Breast epithelium (tissue), 4 donors: Measurements from ENCODE around the gene LRRC8C. TPM values are rescaled to one million over a fixed set of nuclear protein-coding genes. Genes with fewer than 3 reads are reported as not detected.

Source experiments
- DNase-seq, 2 donors: peaks; one replicate each; pipeline ENCODE4 v3.0.0-alpha.2; 2019; ENCODE audit warnings: low spot score in 2 of 2
- H3K27ac ChIP-seq, 2 donors: fragments of 200-600 bp; sonication (generic) in 1 of 2; one replicate each; pipeline ENCODE4 v1.5.1; 2016 to 2019; ENCODE audit warnings: mild to moderate bottlenecking in 1 of 2
- H3K27me3 ChIP-seq, 2 donors: fragments of 200-600 bp; sonication (generic) in 1 of 2; one replicate each; pipeline versions ENCODE4 v1.5.1 to v1.6.0; 2017 to 2019; ENCODE audit warnings: control low read depth in 1 of 2, mild to moderate bottlenecking in 1 of 2
- H3K36me3 ChIP-seq: fragments of 200-600 bp; one replicate; pipeline ENCODE4 v1.5.1; 2019
- H3K4me1 ChIP-seq, 2 donors: fragments of 200-600 bp; sonication (generic); one replicate each; pipeline ENCODE4 v1.5.1; 2016 to 2019; ENCODE audit warnings: control low read depth in 1 of 2
- H3K4me3 ChIP-seq, 3 donors: fragments of 200-600 bp; sonication (generic); 1 replicate in 2 of 3; 2 replicates in 1 of 3; pipeline ENCODE4 v1.5.1; 2016 to 2019; ENCODE audit warnings: mild to moderate bottlenecking in 3 of 3, moderate library complexity in 2 of 3
- H3K9me3 ChIP-seq, 2 donors: fragments of 200-600 bp; sonication (generic) in 1 of 2; one replicate each; pipeline ENCODE4 v1.5.1; 2016 to 2019; ENCODE audit warnings: control low read depth in 1 of 2
- CTCF ChIP-seq, 3 donors: fragments of 450-650 bp; IDR thresholded peaks; one replicate each; pipeline ENCODE4 v1.5.1; 2016 to 2017; ENCODE audit warnings: antibody characterized with exemption in 3 of 3, mild to moderate bottlenecking in 3 of 3, moderate library complexity in 3 of 3
- POLR2A ChIP-seq: fragments of 450-650 bp; IDR thresholded peaks from one replicate; pipeline ENCODE4 v1.6.1; 2016; ENCODE audit warnings: antibody characterized with exemption, mild to moderate bottlenecking, moderate library complexity
- POLR2AphosphoS5 ChIP-seq, 3 donors: sonication (generic); formaldehyde crosslinking; IDR thresholded peaks; one replicate each; pipeline ENCODE4 v1.6.1; 2017; ENCODE audit warnings: antibody characterized with exemption in 3 of 3
- intact Hi-C: fragments of 100-400 bp; cut with DNase I; formaldehyde crosslinking; loops from one replicate; pipeline ENCODE4 v1.15.1; 2023; ENCODE audit warnings: low total_unique reads
- total RNA-seq, 3 donors: library from RNA; depleted of rRNA; stranded (reverse); fragments of >200 nt; gene quantifications; one replicate each; pipeline ENCODE4 v1.1.0, GENCODE V29; 2016

Gene LRRC8C
- total RNA-seq, 3 donors from 2014 or later, result 10.8 to 14.6 (median 12.9) TPM

GRCh38 chr1:89698020-89698560, 65.2 kb downstream of the LRRC8C start:
- Histone ChIP-seq H3K4me3 (no peak overlapping the region), H3K27me3 (no peaks in the 10 kb centered on the region), H3K9me3 (no peaks in the 10 kb centered on the region), H3K4me1 (no peaks in the 10 kb centered on the region), H3K36me3 (no peaks in the 10 kb centered on the region), H3K27ac (no peak overlapping the region)
- no peak for TF ChIP-seq POLR2AphosphoS5 (IDR thresholded peaks at IDR 0.05)
- no peak for TF ChIP-seq POLR2A
- TF ChIP-seq CTCF (IDR thresholded peaks at IDR 0.05), result no peak
- no peak for DNase-seq
- intact Hi-C loops, result no loop called here

GRCh38 chr1:89698624-89699023, 65.7 kb downstream of the LRRC8C start:
- H3K27me3 ChIP-seq, result no peaks in the 10 kb centered on the region
- no peak overlapping the region for H3K27ac ChIP-seq
- no peak overlapping the region for H3K4me3 ChIP-seq
- intact Hi-C loops, result no loop called here
- no peak for DNase-seq
- TF ChIP-seq CTCF (IDR thresholded peaks at IDR 0.05) (no peak), POLR2AphosphoS5 (IDR thresholded peaks at IDR 0.05) (no peak), POLR2A (no peak)
- H3K36me3 ChIP-seq, result no peaks in the 10 kb centered on the region
- no peaks in the 10 kb centered on the region for H3K9me3 ChIP-seq
- H3K4me1 ChIP-seq, result no peaks in the 10 kb centered on the region

GRCh38 chr1:89699451-89699986, 66.6 kb downstream of the LRRC8C start:
- Histone ChIP-seq H3K27ac (no peak overlapping the region), H3K4me3 (no peak overlapping the region), H3K36me3 (no peaks in the 10 kb centered on the region), H3K9me3 (no peaks in the 10 kb centered on the region), H3K27me3 (no peaks in the 10 kb centered on the region), H3K4me1 (no peaks in the 10 kb centered on the region)
- intact Hi-C loops, result no loop called here
- TF ChIP-seq POLR2AphosphoS5 (IDR thresholded peaks at IDR 0.05) (no peak), POLR2A (no peak), CTCF (IDR thresholded peaks at IDR 0.05) (no peak)
- no peak for DNase-seq

DNA sequence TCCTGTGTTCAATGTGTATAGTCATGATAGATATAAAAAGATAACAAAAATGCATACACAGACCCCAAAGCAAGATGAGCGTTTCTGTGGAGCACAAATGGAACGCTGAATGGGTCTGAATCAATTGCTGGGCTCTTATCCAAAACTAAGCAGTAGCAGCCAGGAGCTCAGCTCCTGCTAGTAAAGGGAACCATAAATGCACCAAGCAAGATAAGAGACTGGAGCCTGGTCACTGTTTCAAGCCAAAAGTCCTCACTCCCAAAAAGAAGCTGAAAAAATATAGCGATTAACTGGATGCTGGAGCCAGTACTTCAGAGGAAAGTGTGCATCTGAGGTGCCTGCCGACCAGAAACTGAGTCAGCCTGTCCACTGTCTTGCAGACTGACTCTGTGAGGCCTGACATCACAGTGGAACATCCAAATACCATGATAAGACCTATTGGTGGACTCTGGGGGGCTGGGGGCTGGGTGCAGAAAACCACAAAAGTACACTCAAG, 68.9 kb downstream of the LRRC8C start:
- no peak for DNase-seq
- no peak overlapping the region for H3K27ac ChIP-seq
- no peaks in the 10 kb centered on the region for H3K4me1 ChIP-seq
- no peak overlapping the region for H3K4me3 ChIP-seq
- no peaks in the 10 kb centered on the region for H3K36me3 ChIP-seq
- TF ChIP-seq CTCF (IDR thresholded peaks at IDR 0.05), result no peak
- TF ChIP-seq POLR2AphosphoS5 (IDR thresholded peaks at IDR 0.05), result no peak
- no peak for TF ChIP-seq POLR2A
- intact Hi-C loops, result no loop called here
- no peaks in the 10 kb centered on the region for H3K27me3 ChIP-seq
- H3K9me3 ChIP-seq, result no peaks in the 10 kb centered on the region

DNA sequence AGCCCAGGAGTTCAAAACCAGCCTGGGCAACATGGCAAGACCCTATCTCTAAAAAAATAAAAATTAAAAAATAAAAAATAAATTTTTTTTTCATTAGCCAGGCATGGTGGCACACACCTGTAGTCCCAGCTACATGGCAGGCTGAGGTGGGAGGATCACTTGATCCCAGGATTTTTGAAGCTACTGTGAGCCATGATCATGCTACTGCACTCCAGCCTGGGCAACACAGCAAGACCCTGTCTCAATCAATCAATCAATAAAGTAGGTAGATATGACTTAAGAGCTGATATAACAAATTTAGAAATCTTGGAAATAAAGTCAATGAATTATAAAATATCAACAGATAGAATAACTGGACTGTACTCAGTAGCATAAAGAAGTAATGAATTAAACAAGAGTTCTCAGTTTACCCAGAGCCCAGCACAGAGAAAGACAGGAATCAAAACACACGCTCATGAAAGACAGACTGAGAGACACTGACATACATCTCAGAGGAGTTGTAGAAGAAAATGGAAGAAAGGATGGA, 69.7 kb downstream of the LRRC8C start:
- intact Hi-C loops, result no loop called here

More for the DNA sequence above, 69.7 kb downstream of the LRRC8C start:
- no peaks in the 10 kb centered on the region for H3K27me3 ChIP-seq
- no peaks in the 10 kb centered on the region for H3K4me1 ChIP-seq
- no peak overlapping the region for H3K27ac ChIP-seq
- no peaks in the 10 kb centered on the region for H3K36me3 ChIP-seq
- H3K9me3 ChIP-seq, result no peaks in the 10 kb centered on the region
- DNase-seq, result no peak
- no peak overlapping the region for H3K4me3 ChIP-seq
- TF ChIP-seq POLR2A (no peak), POLR2AphosphoS5 (IDR thresholded peaks at IDR 0.05) (no peak), CTCF (IDR thresholded peaks at IDR 0.05) (no peak)
